Osteocyte (in vitro differentiated cells): ENCODE measurements around the gene PPRC1. TPM values are rescaled to one million over a fixed set of nuclear protein-coding genes. Genes with fewer than 3 reads are reported as not detected.

Experiments
- DNase-seq: peaks from one replicate; pipeline ENCODE4 v3.0.0; 2021; ENCODE audit warnings: mixed read lengths; ENCODE audit not compliant: unreplicated experiment; ENCODE audit errors: extremely low spot score
- H3K27ac Mint-ChIP-seq: one replicate; pipeline ENCODE4 v1.8.0; 2021; ENCODE audit warnings: mild to moderate bottlenecking, mixed read lengths; ENCODE audit not compliant: unreplicated experiment
- H3K27me3 Mint-ChIP-seq: one replicate; pipeline ENCODE4 v1.8.0; 2021; ENCODE audit warnings: mixed read lengths; ENCODE audit not compliant: unreplicated experiment
- H3K36me3 Mint-ChIP-seq: one replicate; pipeline ENCODE4 v1.8.0; 2021; ENCODE audit warnings: mixed read lengths; ENCODE audit not compliant: unreplicated experiment
- H3K4me1 Mint-ChIP-seq: one replicate; pipeline ENCODE4 v1.8.0; 2021; ENCODE audit warnings: mixed read lengths; ENCODE audit not compliant: unreplicated experiment
- H3K4me3 Mint-ChIP-seq: one replicate; pipeline ENCODE4 v1.8.0; 2021; ENCODE audit warnings: mild to moderate bottlenecking, moderate library complexity, mixed read lengths; ENCODE audit not compliant: unreplicated experiment
- H3K9me3 Mint-ChIP-seq: one replicate; pipeline ENCODE4 v1.8.0; 2021; ENCODE audit warnings: mixed read lengths; ENCODE audit not compliant: unreplicated experiment
- CTCF ChIP-seq: fragments of 200-600 bp; sonication (generic); IDR thresholded peaks from 2 replicates; pipeline ENCODE4 v1.5.0; 2021; ENCODE audit warnings: antibody characterized with exemption, mild to moderate bottlenecking, moderate library complexity
- total RNA-seq: library from RNA; stranded (reverse); gene quantifications from 2 replicates; pipeline ENCODE4 v1.2.1, GENCODE V29; 2021

Gene PPRC1
- total RNA-seq, 1 donor from 2014 or later = 40.7 TPM

- Mint-ChIP-seq H3K4me3 (no peak overlapping the region), H3K27ac (no peak overlapping the region), H3K27me3 (no peaks in the 10 kb centered on the region), H3K36me3 (peaks cover 6% of the 10 kb centered on the region), H3K4me1 (no peaks in the 10 kb centered on the region), H3K9me3 (no peaks in the 10 kb centered on the region)
- no peak for TF ChIP-seq CTCF
- no peak for DNase-seq
Measured at GRCh38 chr10:102096449-102096848, 36.4 kb upstream of the PPRC1 start.

- Mint-ChIP-seq H3K36me3 (peaks cover 12% of the 10 kb centered on the region), H3K27ac (no peak overlapping the region), H3K4me3 (no peak overlapping the region), H3K27me3 (no peaks in the 10 kb centered on the region), H3K9me3 (no peaks in the 10 kb centered on the region), H3K4me1 (no peaks in the 10 kb centered on the region)
- no peak for DNase-seq
- TF ChIP-seq CTCF = no peak
Measured at GRCh38 chr10:102101152-102101551, 31.7 kb upstream of the PPRC1 start.

GRCh38 chr10:102102421-102102820 lies 30.4 kb upstream of the PPRC1 start:
- H3K4me3 Mint-ChIP-seq = no peak overlapping the region
- peaks cover 13% of the 10 kb centered on the region for H3K36me3 Mint-ChIP-seq
- H3K4me1 Mint-ChIP-seq = no peaks in the 10 kb centered on the region
- H3K9me3 Mint-ChIP-seq = no peaks in the 10 kb centered on the region
- H3K27me3 Mint-ChIP-seq = no peaks in the 10 kb centered on the region
- H3K27ac Mint-ChIP-seq = no peak overlapping the region
- no peak for TF ChIP-seq CTCF
- no peak for DNase-seq

GRCh38 chr10:102106998-102107397 lies 25.8 kb upstream of the PPRC1 start:
- Mint-ChIP-seq H3K4me3 (no peak overlapping the region), H3K36me3 (peaks cover 37% of the 10 kb centered on the region), H3K27ac (no peak overlapping the region), H3K4me1 (peaks cover 2% of the 10 kb centered on the region), H3K9me3 (no peaks in the 10 kb centered on the region), H3K27me3 (no peaks in the 10 kb centered on the region)
- TF ChIP-seq CTCF = no peak
- DNase-seq = no peak

- no peak for TF ChIP-seq CTCF
- no peak for DNase-seq
- no peaks in the 10 kb centered on the region for H3K27me3 Mint-ChIP-seq
- no peak overlapping the region for H3K4me3 Mint-ChIP-seq
- H3K4me1 Mint-ChIP-seq = peaks cover 19% of the 10 kb centered on the region
- no peaks in the 10 kb centered on the region for H3K9me3 Mint-ChIP-seq
- peaks cover 38% of the 10 kb centered on the region for H3K36me3 Mint-ChIP-seq
- no peak overlapping the region for H3K27ac Mint-ChIP-seq
Measured at GRCh38 chr10:102109166-102110116, 23.4 kb upstream of the PPRC1 start.
